ENCODE results near the gene NCBP2. TPM values are rescaled to one million over a fixed set of nuclear protein-coding genes. Genes with fewer than 3 reads are reported as not detected.

Gene NCBP2
- total RNA-seq, 4 donors from 2014 or later = 4.1 to 67.2 (median 49.5) TPM

GRCh38 chr3:196915375-196915774 lies 27.0 kb downstream of the NCBP2 start:
- DNase-seq = no peak
- intact Hi-C loops (cut with DNase I; ENCODE audit: low total_unique reads) = no loop called here
- H3K4me1 ChIP-seq = no peaks in the 10 kb centered on the region
- H3K9me3 ChIP-seq = no peaks in the 10 kb centered on the region
- no peaks in the 10 kb centered on the region for H3K27me3 ChIP-seq
- H3K36me3 ChIP-seq = no peaks in the 10 kb centered on the region
- no peak for TF ChIP-seq POLR2A (IDR thresholded peaks at IDR 0.05)
- TF ChIP-seq CTCF (IDR thresholded peaks at IDR 0.05) = no peak
- no peak overlapping the region for H3K4me3 ChIP-seq
- no peak overlapping the region for H3K27ac ChIP-seq

DNA sequence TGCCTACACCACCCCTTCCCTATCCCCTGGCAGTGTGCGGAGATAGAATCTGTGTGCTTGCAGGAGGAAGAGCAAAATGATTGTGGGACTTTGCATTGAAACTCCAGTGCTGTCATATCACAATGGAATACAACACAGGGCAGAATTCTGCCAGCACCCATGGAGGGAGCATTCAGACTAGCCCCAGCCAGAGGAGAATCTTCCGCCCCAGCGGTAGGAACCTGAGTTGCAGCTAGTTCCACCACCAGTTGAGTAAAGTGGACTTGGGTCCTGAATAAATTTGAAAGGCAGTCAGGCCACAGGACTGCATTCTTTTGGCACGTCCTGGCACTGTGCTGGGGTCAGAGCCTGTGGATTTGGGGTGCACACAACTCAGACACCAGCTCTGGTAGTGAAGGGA lies 27.5 kb downstream of the NCBP2 start:
- Histone ChIP-seq H3K27me3 (no peaks in the 10 kb centered on the region), H3K9me3 (no peaks in the 10 kb centered on the region), H3K4me1 (no peaks in the 10 kb centered on the region), H3K4me3 (no peak overlapping the region), H3K27ac (no peak overlapping the region), H3K36me3 (no peaks in the 10 kb centered on the region)
- intact Hi-C loops (cut with DNase I; ENCODE audit: low total_unique reads) = no loop called here
- DNase-seq = no peak
- no peak for TF ChIP-seq POLR2A (IDR thresholded peaks at IDR 0.05)

- H3K27me3 ChIP-seq = no peaks in the 10 kb centered on the region
- no peak overlapping the region for H3K27ac ChIP-seq
- intact Hi-C loops (cut with DNase I; ENCODE audit: low total_unique reads) = no loop called here
- no peak overlapping the region for H3K4me3 ChIP-seq
- no peaks in the 10 kb centered on the region for H3K9me3 ChIP-seq
- DNase-seq = no peak
- H3K4me1 ChIP-seq = no peaks in the 10 kb centered on the region
- TF ChIP-seq POLR2A (IDR thresholded peaks at IDR 0.05) = no peak
- TF ChIP-seq CTCF (IDR thresholded peaks at IDR 0.05) = no peak
- no peaks in the 10 kb centered on the region for H3K36me3 ChIP-seq
Observed at GRCh38 chr3:196903740-196904139, 38.6 kb downstream of the NCBP2 start.

DNA sequence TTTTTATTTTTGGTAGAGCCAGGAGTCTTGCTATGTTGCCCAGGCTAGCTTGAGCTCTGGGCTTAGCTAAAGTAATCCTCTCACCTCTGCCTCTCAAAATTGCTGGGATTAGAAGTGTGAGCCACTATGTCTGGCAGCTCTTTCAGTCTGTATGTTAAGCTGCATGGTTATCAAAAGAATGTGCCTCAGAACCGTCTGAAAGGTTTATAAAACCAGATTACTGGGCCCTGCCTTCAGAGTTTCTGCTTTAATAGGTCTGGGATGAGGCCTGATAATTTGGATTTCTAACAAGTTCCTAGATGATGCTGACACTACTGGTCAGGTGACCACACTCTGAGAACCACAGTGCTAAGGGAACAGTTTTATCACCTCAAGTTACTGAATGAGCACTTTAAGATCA lies 40.0 kb downstream of the NCBP2 start:
- no peaks in the 10 kb centered on the region for H3K4me1 ChIP-seq
- DNase-seq = no peak
- intact Hi-C loops (cut with DNase I; ENCODE audit: low total_unique reads) = no loop called here
- no peaks in the 10 kb centered on the region for H3K36me3 ChIP-seq
- H3K27me3 ChIP-seq = no peaks in the 10 kb centered on the region
- H3K27ac ChIP-seq = no peak overlapping the region
- TF ChIP-seq CTCF (IDR thresholded peaks at IDR 0.05) = no peak
- no peak for TF ChIP-seq POLR2A (IDR thresholded peaks at IDR 0.05)
- no peaks in the 10 kb centered on the region for H3K9me3 ChIP-seq
- no peak overlapping the region for H3K4me3 ChIP-seq

- Histone ChIP-seq H3K27ac (no peak overlapping the region), H3K27me3 (no peaks in the 10 kb centered on the region), H3K4me3 (no peak overlapping the region), H3K4me1 (no peaks in the 10 kb centered on the region), H3K36me3 (no peaks in the 10 kb centered on the region), H3K9me3 (no peaks in the 10 kb centered on the region)
- intact Hi-C loops (cut with DNase I; ENCODE audit: low total_unique reads) = no loop called here
- no peak for DNase-seq
- TF ChIP-seq POLR2A (IDR thresholded peaks at IDR 0.05) (no peak), CTCF (IDR thresholded peaks at IDR 0.05) (no peak)
Observed at GRCh38 chr3:196901768-196902167, 40.6 kb downstream of the NCBP2 start.

DNA sequence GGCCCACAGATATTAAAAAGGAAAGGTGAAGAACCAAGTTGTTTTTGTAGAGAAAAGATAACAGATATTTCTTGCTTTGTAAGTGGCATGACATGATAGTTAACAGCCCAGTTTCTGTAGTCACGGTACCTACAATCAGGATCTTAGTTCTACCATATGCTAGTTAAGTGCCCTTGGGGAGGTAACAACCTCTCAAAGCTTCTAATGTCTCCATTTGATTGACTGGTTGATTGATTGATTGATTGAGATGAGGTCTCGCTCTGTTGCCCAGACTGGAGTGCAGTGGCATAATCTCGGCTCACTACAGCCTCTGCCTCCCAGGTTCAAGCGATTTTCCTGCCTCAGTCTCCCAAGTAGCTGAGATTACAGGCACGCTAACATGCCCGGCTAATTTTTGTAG lies 46.1 kb downstream of the NCBP2 start:
- H3K4me1 ChIP-seq = no peaks in the 10 kb centered on the region
- no peak overlapping the region for H3K27ac ChIP-seq
- intact Hi-C loops (cut with DNase I; ENCODE audit: low total_unique reads) = no loop called here
- no peaks in the 10 kb centered on the region for H3K9me3 ChIP-seq
- H3K4me3 ChIP-seq = no peak overlapping the region
- no peak for TF ChIP-seq POLR2A (IDR thresholded peaks at IDR 0.05)
- TF ChIP-seq CTCF (IDR thresholded peaks at IDR 0.05) = no peak
- H3K27me3 ChIP-seq = no peaks in the 10 kb centered on the region
- no peaks in the 10 kb centered on the region for H3K36me3 ChIP-seq
- no peak for DNase-seq

Data from uterus (tissue), 4 donors.